ENCODE measurements around the gene TRAF1. TPM values are rescaled to one million over a fixed set of nuclear protein-coding genes. Genes with fewer than 3 reads are reported as not detected.

The TRAF1 gene
- polyA plus RNA-seq, 1 donor from 2014 or later, result 0.89 TPM

DNA sequence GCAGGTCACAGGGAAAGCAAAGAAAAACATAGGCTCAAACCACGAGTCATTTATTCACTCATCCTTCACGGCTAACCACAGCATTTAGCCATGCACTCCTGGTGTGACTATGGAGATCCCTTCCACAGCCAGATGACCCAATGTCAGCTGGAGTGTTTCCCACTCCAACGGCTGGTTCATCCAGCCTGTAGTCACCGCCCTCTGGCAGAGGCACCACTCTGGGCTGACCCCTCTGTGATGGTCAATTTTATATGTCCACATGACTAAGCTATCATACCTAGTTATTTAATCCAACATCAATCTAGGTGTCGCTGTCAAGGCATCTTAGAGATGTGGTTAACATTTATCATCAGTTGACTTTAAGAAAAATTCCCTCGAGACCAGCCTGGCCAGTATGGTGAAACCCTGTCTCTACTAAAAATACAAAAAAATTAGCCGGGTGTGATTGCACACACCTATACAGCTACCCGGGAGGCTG lies 40.1 kb downstream of the TRAF1 start:
- no peak overlapping the region for H3K4me3 ChIP-seq (ENCODE audit: low read length)
- H3K27me3 ChIP-seq (ENCODE audit: insufficient read depth, low read depth, low read length), result no peaks in the 10 kb centered on the region
- no peaks in the 10 kb centered on the region for H3K9me3 ChIP-seq (ENCODE audit: low read length)
- H3K36me3 ChIP-seq (ENCODE audit: insufficient read depth, low read length), result no peaks in the 10 kb centered on the region
- H3K27ac ChIP-seq (ENCODE audit: low read length), result no peak overlapping the region
- H3F3A ChIP-seq (ENCODE audit: insufficient read depth, low read length, poor library complexity, severe bottlenecking), result no peaks in the 10 kb centered on the region
- H3K4me2 ChIP-seq (ENCODE audit: low read length), result no peak overlapping the region
- H3K9me2 ChIP-seq (ENCODE audit: insufficient read depth, low read length), result no peaks in the 10 kb centered on the region
- H2AFZ ChIP-seq (ENCODE audit: low read depth, low read length), result no peak overlapping the region
- no peaks in the 10 kb centered on the region for H3K79me2 ChIP-seq (replicated peaks; ENCODE audit: insufficient read depth, low read length)
- no peaks in the 10 kb centered on the region for H4K20me1 ChIP-seq (ENCODE audit: insufficient read depth)
- H3K9ac ChIP-seq (ENCODE audit: low read length), result no peak overlapping the region
- TF ChIP-seq TAF1 (IDR thresholded peaks at IDR 0.05; ENCODE audit: low read depth) (no peak), EP300 (conservative IDR thresholded peaks at IDR 0.05; ENCODE audit: poor library complexity, severe bottlenecking) (no peak), MXI1 (conservative IDR thresholded peaks at IDR 0.05; ENCODE audit: poor library complexity, severe bottlenecking) (no peak), POLR2AphosphoS5 (IDR thresholded peaks at IDR 0.05) (no peak), SMC3 (conservative IDR thresholded peaks at IDR 0.05; ENCODE audit: poor library complexity) (no peak), EZH2 (IDR thresholded peaks at IDR 0.05; ENCODE audit: borderline replicate concordance, insufficient read depth, low read length, poor library complexity, severe bottlenecking) (no peak), RAD21 (conservative IDR thresholded peaks at IDR 0.05) (no peak)
- TF ChIP-seq, protein P1, sequence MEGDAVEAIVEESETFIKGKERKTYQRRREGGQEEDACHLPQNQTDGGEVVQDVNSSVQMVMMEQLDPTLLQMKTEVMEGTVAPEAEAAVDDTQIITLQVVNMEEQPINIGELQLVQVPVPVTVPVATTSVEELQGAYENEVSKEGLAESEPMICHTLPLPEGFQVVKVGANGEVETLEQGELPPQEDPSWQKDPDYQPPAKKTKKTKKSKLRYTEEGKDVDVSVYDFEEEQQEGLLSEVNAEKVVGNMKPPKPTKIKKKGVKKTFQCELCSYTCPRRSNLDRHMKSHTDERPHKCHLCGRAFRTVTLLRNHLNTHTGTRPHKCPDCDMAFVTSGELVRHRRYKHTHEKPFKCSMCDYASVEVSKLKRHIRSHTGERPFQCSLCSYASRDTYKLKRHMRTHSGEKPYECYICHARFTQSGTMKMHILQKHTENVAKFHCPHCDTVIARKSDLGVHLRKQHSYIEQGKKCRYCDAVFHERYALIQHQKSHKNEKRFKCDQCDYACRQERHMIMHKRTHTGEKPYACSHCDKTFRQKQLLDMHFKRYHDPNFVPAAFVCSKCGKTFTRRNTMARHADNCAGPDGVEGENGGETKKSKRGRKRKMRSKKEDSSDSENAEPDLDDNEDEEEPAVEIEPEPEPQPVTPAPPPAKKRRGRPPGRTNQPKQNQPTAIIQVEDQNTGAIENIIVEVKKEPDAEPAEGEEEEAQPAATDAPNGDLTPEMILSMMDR (IDR thresholded peaks at IDR 0.05; ENCODE audit: poor library complexity, severe bottlenecking), result no peak
- TF ChIP-seq, protein P2, sequence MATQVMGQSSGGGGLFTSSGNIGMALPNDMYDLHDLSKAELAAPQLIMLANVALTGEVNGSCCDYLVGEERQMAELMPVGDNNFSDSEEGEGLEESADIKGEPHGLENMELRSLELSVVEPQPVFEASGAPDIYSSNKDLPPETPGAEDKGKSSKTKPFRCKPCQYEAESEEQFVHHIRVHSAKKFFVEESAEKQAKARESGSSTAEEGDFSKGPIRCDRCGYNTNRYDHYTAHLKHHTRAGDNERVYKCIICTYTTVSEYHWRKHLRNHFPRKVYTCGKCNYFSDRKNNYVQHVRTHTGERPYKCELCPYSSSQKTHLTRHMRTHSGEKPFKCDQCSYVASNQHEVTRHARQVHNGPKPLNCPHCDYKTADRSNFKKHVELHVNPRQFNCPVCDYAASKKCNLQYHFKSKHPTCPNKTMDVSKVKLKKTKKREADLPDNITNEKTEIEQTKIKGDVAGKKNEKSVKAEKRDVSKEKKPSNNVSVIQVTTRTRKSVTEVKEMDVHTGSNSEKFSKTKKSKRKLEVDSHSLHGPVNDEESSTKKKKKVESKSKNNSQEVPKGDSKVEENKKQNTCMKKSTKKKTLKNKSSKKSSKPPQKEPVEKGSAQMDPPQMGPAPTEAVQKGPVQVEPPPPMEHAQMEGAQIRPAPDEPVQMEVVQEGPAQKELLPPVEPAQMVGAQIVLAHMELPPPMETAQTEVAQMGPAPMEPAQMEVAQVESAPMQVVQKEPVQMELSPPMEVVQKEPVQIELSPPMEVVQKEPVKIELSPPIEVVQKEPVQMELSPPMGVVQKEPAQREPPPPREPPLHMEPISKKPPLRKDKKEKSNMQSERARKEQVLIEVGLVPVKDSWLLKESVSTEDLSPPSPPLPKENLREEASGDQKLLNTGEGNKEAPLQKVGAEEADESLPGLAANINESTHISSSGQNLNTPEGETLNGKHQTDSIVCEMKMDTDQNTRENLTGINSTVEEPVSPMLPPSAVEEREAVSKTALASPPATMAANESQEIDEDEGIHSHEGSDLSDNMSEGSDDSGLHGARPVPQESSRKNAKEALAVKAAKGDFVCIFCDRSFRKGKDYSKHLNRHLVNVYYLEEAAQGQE (IDR thresholded peaks at IDR 0.05; ENCODE audit: borderline replicate concordance), result no peak

DNA sequence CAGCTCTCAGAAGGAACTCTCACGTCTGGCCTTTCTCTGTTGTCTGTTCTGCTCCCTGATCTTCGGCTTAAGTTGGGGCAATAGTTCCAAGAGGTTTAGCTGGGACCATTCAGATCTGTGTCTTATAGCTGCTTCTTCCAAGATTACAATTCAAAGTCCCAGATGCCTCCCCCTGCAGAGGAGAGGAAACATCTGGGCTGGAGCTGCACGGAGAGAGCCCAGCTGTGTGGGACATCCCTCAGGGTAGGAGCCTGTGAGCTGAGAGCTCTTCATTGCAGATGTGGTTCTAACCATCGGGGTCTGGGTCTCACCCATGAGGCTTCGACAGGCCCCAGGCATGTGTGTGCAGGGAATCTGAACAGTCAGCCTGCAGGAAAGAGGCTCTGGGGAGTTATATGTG lies 40.6 kb downstream of the TRAF1 start:
- Histone ChIP-seq H3K27me3 (ENCODE audit: insufficient read depth, low read depth, low read length) (no peaks in the 10 kb centered on the region), H3K79me2 (replicated peaks; ENCODE audit: insufficient read depth, low read length) (no peaks in the 10 kb centered on the region), H3K4me3 (ENCODE audit: low read length) (no peak overlapping the region), H3K9me3 (ENCODE audit: low read length) (no peaks in the 10 kb centered on the region), H3K4me2 (ENCODE audit: low read length) (no peak overlapping the region), H3K36me3 (ENCODE audit: insufficient read depth, low read length) (no peaks in the 10 kb centered on the region), H3K27ac (ENCODE audit: low read length) (no peak overlapping the region), H3K9me2 (ENCODE audit: insufficient read depth, low read length) (no peaks in the 10 kb centered on the region), H3F3A (ENCODE audit: insufficient read depth, low read length, poor library complexity, severe bottlenecking) (no peaks in the 10 kb centered on the region), H4K20me1 (ENCODE audit: insufficient read depth) (no peaks in the 10 kb centered on the region), H2AFZ (ENCODE audit: low read depth, low read length) (no peak overlapping the region), H3K9ac (ENCODE audit: low read length) (no peak overlapping the region)
- TF ChIP-seq, protein P1 (IDR thresholded peaks at IDR 0.05; ENCODE audit: poor library complexity, severe bottlenecking), result no peak
- TF ChIP-seq EZH2 (IDR thresholded peaks at IDR 0.05; ENCODE audit: borderline replicate concordance, insufficient read depth, low read length, poor library complexity, severe bottlenecking) (no peak), SMC3 (conservative IDR thresholded peaks at IDR 0.05; ENCODE audit: poor library complexity) (no peak), MXI1 (conservative IDR thresholded peaks at IDR 0.05; ENCODE audit: poor library complexity, severe bottlenecking) (no peak), TAF1 (IDR thresholded peaks at IDR 0.05; ENCODE audit: low read depth) (no peak), RAD21 (conservative IDR thresholded peaks at IDR 0.05) (no peak), POLR2AphosphoS5 (IDR thresholded peaks at IDR 0.05) (no peak), EP300 (conservative IDR thresholded peaks at IDR 0.05; ENCODE audit: poor library complexity, severe bottlenecking) (no peak)
- TF ChIP-seq, protein P2 (IDR thresholded peaks at IDR 0.05; ENCODE audit: borderline replicate concordance), result no peak

Measured in neural cell (in vitro differentiated cells).